GM12875 (cell line): ENCODE measurements around the gene HHIP.

Experiments used
- H3K4me3 ChIP-seq: one replicate; pipeline ENCODE4 v1.5.1; 2011; ENCODE audit warnings: low read depth, low read length, control low read depth
- TF ChIP-seq, protein P1 (sequence below): IDR thresholded peaks from 2 replicates; pipeline ENCODE4 v1.5.1; 2011; ENCODE audit warnings: low read depth, mild to moderate bottlenecking, control low read depth, inconsistent platforms, low read length, moderate library complexity, borderline replicate concordance; ENCODE audit not compliant: insufficient read depth

The HHIP gene

DNA sequence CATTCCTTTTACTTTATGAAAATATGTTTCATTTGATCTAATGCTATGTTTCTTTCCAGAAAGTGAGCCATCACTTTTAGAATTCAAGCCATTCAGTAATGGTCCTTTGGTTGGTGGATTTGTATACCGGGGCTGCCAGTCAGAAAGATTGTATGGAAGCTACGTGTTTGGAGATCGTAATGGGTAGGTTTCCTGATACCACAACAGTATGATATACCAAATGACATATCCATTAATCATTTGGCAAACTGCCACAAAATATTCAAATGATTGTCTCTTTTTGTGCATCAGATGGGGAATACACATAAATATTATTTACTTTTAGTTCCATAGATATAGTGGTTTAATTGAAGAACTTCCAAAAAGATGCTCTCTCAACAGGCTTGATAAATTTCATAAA is 68.2 kb downstream of the HHIP start:
- TF ChIP-seq, protein P1, sequence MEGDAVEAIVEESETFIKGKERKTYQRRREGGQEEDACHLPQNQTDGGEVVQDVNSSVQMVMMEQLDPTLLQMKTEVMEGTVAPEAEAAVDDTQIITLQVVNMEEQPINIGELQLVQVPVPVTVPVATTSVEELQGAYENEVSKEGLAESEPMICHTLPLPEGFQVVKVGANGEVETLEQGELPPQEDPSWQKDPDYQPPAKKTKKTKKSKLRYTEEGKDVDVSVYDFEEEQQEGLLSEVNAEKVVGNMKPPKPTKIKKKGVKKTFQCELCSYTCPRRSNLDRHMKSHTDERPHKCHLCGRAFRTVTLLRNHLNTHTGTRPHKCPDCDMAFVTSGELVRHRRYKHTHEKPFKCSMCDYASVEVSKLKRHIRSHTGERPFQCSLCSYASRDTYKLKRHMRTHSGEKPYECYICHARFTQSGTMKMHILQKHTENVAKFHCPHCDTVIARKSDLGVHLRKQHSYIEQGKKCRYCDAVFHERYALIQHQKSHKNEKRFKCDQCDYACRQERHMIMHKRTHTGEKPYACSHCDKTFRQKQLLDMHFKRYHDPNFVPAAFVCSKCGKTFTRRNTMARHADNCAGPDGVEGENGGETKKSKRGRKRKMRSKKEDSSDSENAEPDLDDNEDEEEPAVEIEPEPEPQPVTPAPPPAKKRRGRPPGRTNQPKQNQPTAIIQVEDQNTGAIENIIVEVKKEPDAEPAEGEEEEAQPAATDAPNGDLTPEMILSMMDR, result no peak
- no peak overlapping the region for H3K4me3 ChIP-seq

- H3K4me3 ChIP-seq, result no peak overlapping the region
- TF ChIP-seq, protein P1, result no peak
Observed at GRCh38 chr4:144715230-144715629, 69.3 kb downstream of the HHIP start.

GRCh38 chr4:144716778-144717177 is 70.8 kb downstream of the HHIP start:
- TF ChIP-seq, protein P1, result no peak
- H3K4me3 ChIP-seq, result no peak overlapping the region

- TF ChIP-seq, protein P1, result no peak
- no peak overlapping the region for H3K4me3 ChIP-seq
Observed at GRCh38 chr4:144718958-144719512, 73.1 kb downstream of the HHIP start.

DNA sequence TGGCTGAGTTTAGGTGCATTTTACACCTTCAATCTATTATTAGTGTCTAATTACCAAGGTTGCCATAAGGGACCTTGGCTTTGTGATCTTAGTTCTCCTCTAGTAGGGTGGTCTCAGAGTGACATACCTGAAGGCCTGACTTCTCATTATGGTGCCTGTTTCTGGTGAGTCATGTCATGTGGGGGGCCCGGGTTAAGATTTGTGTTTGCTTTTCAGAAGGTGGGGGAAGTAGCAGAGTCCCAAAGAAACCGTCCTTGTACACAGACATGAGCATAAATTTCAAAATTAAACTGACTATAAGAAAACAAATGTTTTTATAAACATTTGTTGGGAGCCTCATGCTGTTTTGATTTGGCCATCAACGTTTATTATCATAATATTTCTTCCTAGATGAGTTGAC is 74.5 kb downstream of the HHIP start:
- TF ChIP-seq, protein P1, result no peak
- H3K4me3 ChIP-seq, result no peak overlapping the region

DNA sequence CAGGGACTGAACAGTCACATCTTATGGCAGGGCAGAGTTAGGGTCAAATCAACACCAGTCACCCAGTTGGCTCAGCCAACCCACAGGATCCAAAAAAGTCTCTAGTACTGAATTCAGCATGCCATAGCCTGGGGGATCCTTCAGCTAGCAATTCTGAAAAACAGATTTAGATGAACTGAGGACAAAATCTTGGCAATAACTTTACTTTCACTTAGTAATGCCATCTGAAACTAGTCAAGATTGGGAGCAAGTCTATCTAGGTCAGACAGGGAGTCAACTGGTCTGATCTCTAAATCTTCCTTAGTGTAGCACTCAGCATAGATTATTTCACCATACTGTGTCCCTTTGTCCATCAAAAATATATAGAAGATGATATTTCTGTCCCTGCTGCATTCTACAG is 76.0 kb downstream of the HHIP start:
- TF ChIP-seq, protein P1, result no peak
- H3K4me3 ChIP-seq, result no peak overlapping the region

DNA sequence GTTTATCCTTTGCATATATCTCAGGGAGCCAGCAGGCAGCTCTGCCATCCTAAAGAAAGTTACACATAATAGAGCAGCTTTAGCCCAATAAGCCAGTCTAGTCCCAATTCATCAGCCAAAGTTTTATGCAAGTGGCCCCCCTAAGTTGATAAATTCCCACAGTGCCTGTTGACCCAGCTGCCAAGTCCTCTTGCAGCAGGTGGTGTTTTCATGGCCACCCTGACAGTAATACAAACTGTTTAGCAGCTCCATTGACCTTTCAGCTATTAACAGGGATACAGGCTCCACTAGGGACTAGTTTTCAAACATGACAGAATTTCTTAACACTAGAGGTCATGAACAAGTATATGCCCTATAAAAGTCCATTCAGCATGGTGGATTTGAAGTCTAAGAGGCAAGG is 77.5 kb downstream of the HHIP start:
- TF ChIP-seq, protein P1, result no peak
- H3K4me3 ChIP-seq, result no peak overlapping the region
